ENCODE measurements around the gene CA5A.

Gene CA5A

DNA sequence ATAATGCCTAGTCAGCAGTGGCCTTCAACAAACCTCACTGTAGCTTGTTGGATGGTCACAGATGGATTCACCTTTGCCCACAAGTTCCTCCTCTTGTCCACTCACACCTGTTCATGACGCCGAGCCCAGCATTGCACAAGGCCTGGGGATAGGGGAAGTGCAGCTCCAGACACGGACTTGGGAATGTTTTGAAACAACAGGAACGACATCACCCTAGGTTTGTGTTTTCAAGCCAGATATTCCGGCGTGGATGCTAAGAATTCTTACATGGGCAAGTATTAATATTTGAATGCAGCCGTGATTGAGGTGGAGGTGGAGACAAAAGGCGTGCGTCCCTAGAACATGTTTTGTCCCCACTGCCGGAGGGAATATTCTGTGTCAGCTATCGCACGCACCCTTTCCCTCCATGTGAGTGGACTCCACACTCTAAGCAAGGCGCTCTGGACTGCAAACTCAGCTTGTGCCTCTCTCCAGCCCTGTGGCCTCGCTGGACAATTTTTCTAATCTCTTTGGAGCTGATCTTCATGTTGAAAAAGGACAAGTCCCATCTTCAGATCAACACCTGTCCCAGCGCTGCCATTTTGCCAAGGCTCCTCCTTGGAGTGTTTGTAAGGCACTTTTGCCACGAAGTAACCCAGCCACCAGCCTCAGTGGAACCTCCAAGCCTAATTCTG lies 12.9 kb upstream of the CA5A start:
- no peak overlapping the region for H2AK5ac ChIP-seq (ENCODE audit: low read length)
- H3K9ac ChIP-seq (ENCODE audit: low read length) = no peak overlapping the region
- no peak overlapping the region for H3K4me2 ChIP-seq (ENCODE audit: low read length)
- no peak overlapping the region for H3K27ac ChIP-seq (ENCODE audit: low read depth, low read length)
- no peak overlapping the region for H3K4ac ChIP-seq (ENCODE audit: low read depth, low read length)
- peaks cover 24% of the 10 kb centered on the region for H3K79me2 ChIP-seq (ENCODE audit: control insufficient read depth, insufficient read depth, low read length)
- H2BK120ac ChIP-seq (ENCODE audit: low read depth, low read length) = no peak overlapping the region
- no peak overlapping the region for H3K4me3 ChIP-seq (ENCODE audit: low read length)
- no peak overlapping the region for H3K56ac ChIP-seq (ENCODE audit: low read length)
- no peak for DNase-seq
- no peak overlapping the region for H4K5ac ChIP-seq (ENCODE audit: low read length)
- no peak overlapping the region for H2BK5ac ChIP-seq (ENCODE audit: low read length)
- WGBS (ENCODE audit: extremely low coverage, insufficient coverage, low lambda C conversion rate) = no CpG with 5 or more reads among the region's 16 CpGs
- H3K18ac ChIP-seq (ENCODE audit: low read length) = no peak overlapping the region
- no peak overlapping the region for H3K23ac ChIP-seq (ENCODE audit: low read length)
- H4K8ac ChIP-seq (ENCODE audit: low read depth, low read length) = no peak overlapping the region
- H3K4me1 ChIP-seq (ENCODE audit: control insufficient read depth, low read depth, low read length) = no peaks in the 10 kb centered on the region
- peaks cover 7% of the 10 kb centered on the region for H3K79me1 ChIP-seq (ENCODE audit: low read length)
- H3K27me3 ChIP-seq (ENCODE audit: insufficient read depth, low read length, poor library complexity) = no peaks in the 10 kb centered on the region
- no peak overlapping the region for H2BK15ac ChIP-seq (replicated peaks; ENCODE audit: low read depth)
- no peaks in the 10 kb centered on the region for H3K36me3 ChIP-seq (ENCODE audit: control insufficient read depth, insufficient read depth, low read length)

DNA sequence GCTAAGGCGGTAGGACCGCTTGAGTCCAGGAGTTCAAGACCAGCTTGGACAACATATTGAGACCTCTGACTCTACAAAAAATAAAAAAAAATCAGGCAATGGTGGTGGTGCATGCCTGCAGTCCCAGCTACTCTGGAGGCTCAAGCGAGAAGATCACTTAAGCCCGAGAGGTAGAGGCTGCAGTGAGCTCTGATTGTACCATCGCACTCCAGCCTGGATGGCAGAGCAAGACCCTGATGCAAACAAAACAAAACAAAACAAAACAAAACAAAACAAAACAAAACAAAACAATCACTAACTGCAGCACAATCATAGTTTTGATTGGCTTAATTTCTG lies 12.4 kb upstream of the CA5A start:
- H3K23ac ChIP-seq (ENCODE audit: low read length) = no peak overlapping the region

GRCh38 chr16:87948119-87948545 lies 11.8 kb upstream of the CA5A start:
- Histone ChIP-seq H3K4ac (ENCODE audit: low read depth, low read length) (no peak overlapping the region), H4K8ac (ENCODE audit: low read depth, low read length) (no peak overlapping the region), H3K4me3 (ENCODE audit: low read length) (no peak overlapping the region), H4K5ac (ENCODE audit: low read length) (no peak overlapping the region), H3K18ac (ENCODE audit: low read length) (no peak overlapping the region), H3K4me1 (ENCODE audit: control insufficient read depth, low read depth, low read length) (no peaks in the 10 kb centered on the region), H3K9ac (ENCODE audit: low read length) (no peak overlapping the region), H3K23ac (ENCODE audit: low read length) (no peak overlapping the region), H3K27ac (ENCODE audit: low read depth, low read length) (no peak overlapping the region), H3K79me2 (ENCODE audit: control insufficient read depth, insufficient read depth, low read length) (peaks cover 14% of the 10 kb centered on the region), H3K79me1 (ENCODE audit: low read length) (peaks cover 5% of the 10 kb centered on the region), H2BK15ac (replicated peaks; ENCODE audit: low read depth) (no peak overlapping the region), H2BK5ac (ENCODE audit: low read length) (no peak overlapping the region), H3K27me3 (ENCODE audit: insufficient read depth, low read length, poor library complexity) (no peaks in the 10 kb centered on the region), H3K36me3 (ENCODE audit: control insufficient read depth, insufficient read depth, low read length) (no peaks in the 10 kb centered on the region), H3K56ac (ENCODE audit: low read length) (no peak overlapping the region), H2BK120ac (ENCODE audit: low read depth, low read length) (no peak overlapping the region), H3K4me2 (ENCODE audit: low read length) (no peak overlapping the region), H2AK5ac (ENCODE audit: low read length) (no peak overlapping the region)
- no CpG with 5 or more reads among the region's 12 CpGs for WGBS (ENCODE audit: extremely low coverage, insufficient coverage, low lambda C conversion rate)
- DNase-seq = no peak

More for the DNA sequence above, 12.4 kb upstream of the CA5A start:
- Histone ChIP-seq H3K4me3 (ENCODE audit: low read length) (no peak overlapping the region), H3K27ac (ENCODE audit: low read depth, low read length) (no peak overlapping the region), H3K18ac (ENCODE audit: low read length) (no peak overlapping the region), H2BK15ac (replicated peaks; ENCODE audit: low read depth) (no peak overlapping the region), H3K79me2 (ENCODE audit: control insufficient read depth, insufficient read depth, low read length) (peaks cover 20% of the 10 kb centered on the region), H3K27me3 (ENCODE audit: insufficient read depth, low read length, poor library complexity) (no peaks in the 10 kb centered on the region), H3K56ac (ENCODE audit: low read length) (no peak overlapping the region), H3K4me1 (ENCODE audit: control insufficient read depth, low read depth, low read length) (no peaks in the 10 kb centered on the region), H4K5ac (ENCODE audit: low read length) (no peak overlapping the region), H3K36me3 (ENCODE audit: control insufficient read depth, insufficient read depth, low read length) (no peaks in the 10 kb centered on the region), H3K4ac (ENCODE audit: low read depth, low read length) (no peak overlapping the region), H2BK120ac (ENCODE audit: low read depth, low read length) (no peak overlapping the region), H3K79me1 (ENCODE audit: low read length) (peaks cover 7% of the 10 kb centered on the region), H4K8ac (ENCODE audit: low read depth, low read length) (no peak overlapping the region), H2BK5ac (ENCODE audit: low read length) (no peak overlapping the region), H3K9ac (ENCODE audit: low read length) (no peak overlapping the region), H3K4me2 (ENCODE audit: low read length) (no peak overlapping the region), H2AK5ac (ENCODE audit: low read length) (no peak overlapping the region)
- no peak for DNase-seq
- WGBS (ENCODE audit: extremely low coverage, insufficient coverage, low lambda C conversion rate) = no CpG with 5 or more reads among the region's 5 CpGs

DNA sequence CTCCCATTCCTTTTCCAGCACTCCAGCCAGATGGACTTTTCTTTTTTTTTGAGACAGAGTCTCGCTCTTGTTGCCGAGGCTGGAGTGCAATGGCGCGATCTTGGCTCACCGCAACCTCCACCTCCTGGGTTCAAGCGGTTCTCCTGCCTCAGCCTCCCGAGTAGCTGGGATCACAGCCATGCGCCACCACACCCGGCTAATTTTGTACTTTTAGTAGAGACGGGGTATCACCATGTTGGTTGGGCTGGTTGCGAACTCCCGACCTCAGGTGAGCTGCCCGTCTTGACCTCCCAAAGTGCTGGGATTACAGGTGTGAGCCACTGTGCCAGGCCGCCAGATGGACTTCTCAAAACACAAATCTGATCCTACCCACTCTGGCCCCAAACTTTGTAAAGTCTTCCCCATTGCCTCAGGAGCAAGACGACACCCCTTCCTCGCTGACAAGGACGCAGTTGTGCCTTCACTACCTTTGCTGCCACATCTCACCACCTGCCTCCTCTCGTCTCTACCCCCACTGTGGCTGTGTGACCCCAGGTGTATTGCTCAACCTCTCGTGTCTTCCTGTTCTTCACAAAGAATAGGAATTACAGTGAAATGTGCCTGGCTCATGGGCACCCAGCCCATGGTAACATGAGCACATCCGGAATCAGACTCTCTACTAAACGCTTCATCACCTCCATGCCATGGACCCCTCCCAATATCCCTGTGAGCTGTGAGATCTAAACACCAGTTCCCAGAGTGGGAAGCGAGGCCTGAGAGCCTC lies 11.2 kb upstream of the CA5A start:
- Histone ChIP-seq H3K79me1 (ENCODE audit: low read length) (peaks cover 5% of the 10 kb centered on the region), H3K36me3 (ENCODE audit: control insufficient read depth, insufficient read depth, low read length) (no peaks in the 10 kb centered on the region), H4K5ac (ENCODE audit: low read length) (no peak overlapping the region), H4K8ac (ENCODE audit: low read depth, low read length) (no peak overlapping the region), H3K4me1 (ENCODE audit: control insufficient read depth, low read depth, low read length) (no peaks in the 10 kb centered on the region), H3K4ac (ENCODE audit: low read depth, low read length) (no peak overlapping the region), H3K27ac (ENCODE audit: low read depth, low read length) (no peak overlapping the region), H3K9ac (ENCODE audit: low read length) (no peak overlapping the region), H2AK5ac (ENCODE audit: low read length) (no peak overlapping the region), H2BK5ac (ENCODE audit: low read length) (no peak overlapping the region), H3K4me2 (ENCODE audit: low read length) (no peak overlapping the region), H2BK120ac (ENCODE audit: low read depth, low read length) (no peak overlapping the region), H2BK15ac (replicated peaks; ENCODE audit: low read depth) (no peak overlapping the region), H3K27me3 (ENCODE audit: insufficient read depth, low read length, poor library complexity) (no peaks in the 10 kb centered on the region), H3K23ac (ENCODE audit: low read length) (no peak overlapping the region), H3K79me2 (ENCODE audit: control insufficient read depth, insufficient read depth, low read length) (peaks cover 8% of the 10 kb centered on the region), H3K56ac (ENCODE audit: low read length) (no peak overlapping the region), H3K18ac (ENCODE audit: low read length) (no peak overlapping the region), H3K4me3 (ENCODE audit: low read length) (no peak overlapping the region)
- no CpG with 5 or more reads among the region's 22 CpGs for WGBS (ENCODE audit: extremely low coverage, insufficient coverage, low lambda C conversion rate)
- DNase-seq = no peak

GRCh38 chr16:87946596-87947347 lies 10.4 kb upstream of the CA5A start:
- Histone ChIP-seq H2BK5ac (ENCODE audit: low read length) (no peak overlapping the region), H2AK5ac (ENCODE audit: low read length) (no peak overlapping the region), H3K4me3 (ENCODE audit: low read length) (no peak overlapping the region), H4K8ac (ENCODE audit: low read depth, low read length) (no peak overlapping the region), H3K27me3 (ENCODE audit: insufficient read depth, low read length, poor library complexity) (no peaks in the 10 kb centered on the region), H3K36me3 (ENCODE audit: control insufficient read depth, insufficient read depth, low read length) (no peaks in the 10 kb centered on the region), H3K4me2 (ENCODE audit: low read length) (no peak overlapping the region), H2BK15ac (replicated peaks; ENCODE audit: low read depth) (no peak overlapping the region), H3K18ac (ENCODE audit: low read length) (no peak overlapping the region), H3K56ac (ENCODE audit: low read length) (peak overlapping the region; percentile 42), H4K5ac (ENCODE audit: low read length) (no peak overlapping the region), H3K79me2 (ENCODE audit: control insufficient read depth, insufficient read depth, low read length) (peaks cover under 1% of the 10 kb centered on the region), H3K27ac (ENCODE audit: low read depth, low read length) (no peak overlapping the region), H3K4ac (ENCODE audit: low read depth, low read length) (no peak overlapping the region), H3K79me1 (ENCODE audit: low read length) (no peaks in the 10 kb centered on the region), H3K9ac (ENCODE audit: low read length) (no peak overlapping the region), H3K23ac (ENCODE audit: low read length) (no peak overlapping the region), H2BK120ac (ENCODE audit: low read depth, low read length) (no peak overlapping the region), H3K4me1 (ENCODE audit: control insufficient read depth, low read depth, low read length) (no peaks in the 10 kb centered on the region)
- DNase-seq = no peak
- no CpG with 5 or more reads among the region's 14 CpGs for WGBS (ENCODE audit: extremely low coverage, insufficient coverage, low lambda C conversion rate)

Data from mesendoderm (in vitro differentiated cells).